Kidney epithelial cell (primary cell): ENCODE measurements around the gene KRTDAP. TPM values are rescaled to one million over a fixed set of nuclear protein-coding genes. Genes with fewer than 3 reads are reported as not detected.

Experiments
- DNase-seq: peaks from one replicate; pipeline ENCODE4 v3.0.0-alpha.2; 2010; ENCODE audit warnings: low read depth
- H3K27me3 ChIP-seq: 2 replicates; pipeline ENCODE4 v1.6.0; 2011; ENCODE audit warnings: low read length; ENCODE audit not compliant: control insufficient read depth, insufficient read depth
- H3K36me3 ChIP-seq: 2 replicates; pipeline ENCODE4 v1.5.1; 2011; ENCODE audit warnings: low read length; ENCODE audit not compliant: control insufficient read depth, insufficient read depth
- H3K4me3 ChIP-seq: 2 replicates; pipeline ENCODE4 v1.5.1; 2011; ENCODE audit warnings: low read depth, mild to moderate bottlenecking, control low read depth, low read length
- CTCF ChIP-seq: IDR thresholded peaks from 2 replicates; pipeline ENCODE4 v1.5.1; 2011; ENCODE audit warnings: mild to moderate bottlenecking, moderate library complexity, low read length, control low read depth, inconsistent platforms; ENCODE audit not compliant: insufficient read depth, poor library complexity, severe bottlenecking
- total RNA-seq: library from RNA; depleted of rRNA; stranded (reverse); fragments of >200 nt; gene quantifications from 2 replicates; pipeline ENCODE4 v1.2.3, GENCODE V29; 2015

Gene KRTDAP
- total RNA-seq, 1 donor from 2014 or later = not detected

- no peak for TF ChIP-seq CTCF
- H3K27me3 ChIP-seq = no peaks in the 10 kb centered on the region
- DNase-seq = no peak
- no peak overlapping the region for H3K4me3 ChIP-seq
- no peaks in the 10 kb centered on the region for H3K36me3 ChIP-seq
Observed at GRCh38 chr19:35461060-35461459, 29.2 kb downstream of the KRTDAP start.

- no peak for TF ChIP-seq CTCF
- no peak overlapping the region for H3K4me3 ChIP-seq
- no peaks in the 10 kb centered on the region for H3K27me3 ChIP-seq
- no peak for DNase-seq
- no peaks in the 10 kb centered on the region for H3K36me3 ChIP-seq
Observed at GRCh38 chr19:35460608-35461007, 29.7 kb downstream of the KRTDAP start.

GRCh38 chr19:35459414-35460082, 30.7 kb downstream of the KRTDAP start:
- Histone ChIP-seq H3K36me3 (no peaks in the 10 kb centered on the region), H3K4me3 (no peak overlapping the region), H3K27me3 (no peaks in the 10 kb centered on the region)
- no peak for DNase-seq
- TF ChIP-seq CTCF = no peak

GRCh38 chr19:35458731-35459391, 31.4 kb downstream of the KRTDAP start:
- DNase-seq = no peak
- Histone ChIP-seq H3K4me3 (no peak overlapping the region), H3K36me3 (no peaks in the 10 kb centered on the region), H3K27me3 (no peaks in the 10 kb centered on the region)
- TF ChIP-seq CTCF = no peak

GRCh38 chr19:35458192-35458591, 32.1 kb downstream of the KRTDAP start:
- Histone ChIP-seq H3K27me3 (no peaks in the 10 kb centered on the region), H3K4me3 (no peak overlapping the region), H3K36me3 (no peaks in the 10 kb centered on the region)
- DNase-seq = no peak
- no peak for TF ChIP-seq CTCF
